Measurements from ENCODE around the gene GPC3. TPM values are rescaled to one million over a fixed set of nuclear protein-coding genes. Genes with fewer than 3 reads are reported as not detected.

GPC3 gene
- total RNA-seq, 1 donor from 2014 or later: 0.26 TPM

DNA sequence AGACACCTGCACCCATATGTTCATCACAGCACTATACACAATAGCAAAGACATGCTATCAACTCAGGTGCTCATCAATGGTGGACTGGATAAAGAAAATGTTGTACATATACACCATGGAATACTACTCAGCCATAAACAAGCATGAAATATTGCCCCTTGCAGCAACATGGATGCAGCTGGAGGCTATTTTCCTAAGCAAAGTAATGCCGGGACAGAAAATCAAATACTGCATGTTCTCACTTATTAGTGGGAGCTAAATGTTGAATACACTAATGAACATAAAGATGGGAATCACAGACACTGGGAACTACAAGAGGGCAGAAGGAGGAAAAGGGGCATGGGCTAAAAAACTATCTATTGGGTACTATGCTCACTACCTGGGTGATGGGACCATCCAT, 278.5 kb downstream of the GPC3 start:
- FAIRE-seq (no peak), DNase-seq (ENCODE audit: low read depth) (no peak)
- no peaks in the 10 kb centered on the region for H3K27me3 ChIP-seq (ENCODE audit: control insufficient read depth, insufficient read depth, low read length)
- H3K36me3 ChIP-seq (ENCODE audit: control insufficient read depth, insufficient read depth, low read length): no peaks in the 10 kb centered on the region
- TF ChIP-seq, protein P1, sequence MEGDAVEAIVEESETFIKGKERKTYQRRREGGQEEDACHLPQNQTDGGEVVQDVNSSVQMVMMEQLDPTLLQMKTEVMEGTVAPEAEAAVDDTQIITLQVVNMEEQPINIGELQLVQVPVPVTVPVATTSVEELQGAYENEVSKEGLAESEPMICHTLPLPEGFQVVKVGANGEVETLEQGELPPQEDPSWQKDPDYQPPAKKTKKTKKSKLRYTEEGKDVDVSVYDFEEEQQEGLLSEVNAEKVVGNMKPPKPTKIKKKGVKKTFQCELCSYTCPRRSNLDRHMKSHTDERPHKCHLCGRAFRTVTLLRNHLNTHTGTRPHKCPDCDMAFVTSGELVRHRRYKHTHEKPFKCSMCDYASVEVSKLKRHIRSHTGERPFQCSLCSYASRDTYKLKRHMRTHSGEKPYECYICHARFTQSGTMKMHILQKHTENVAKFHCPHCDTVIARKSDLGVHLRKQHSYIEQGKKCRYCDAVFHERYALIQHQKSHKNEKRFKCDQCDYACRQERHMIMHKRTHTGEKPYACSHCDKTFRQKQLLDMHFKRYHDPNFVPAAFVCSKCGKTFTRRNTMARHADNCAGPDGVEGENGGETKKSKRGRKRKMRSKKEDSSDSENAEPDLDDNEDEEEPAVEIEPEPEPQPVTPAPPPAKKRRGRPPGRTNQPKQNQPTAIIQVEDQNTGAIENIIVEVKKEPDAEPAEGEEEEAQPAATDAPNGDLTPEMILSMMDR (IDR thresholded peaks at IDR 0.05; ENCODE audit: insufficient read depth, low read length, severe bottlenecking): no peak
- no peak overlapping the region for H3K4me3 ChIP-seq (ENCODE audit: low read depth, low read length)

DNA sequence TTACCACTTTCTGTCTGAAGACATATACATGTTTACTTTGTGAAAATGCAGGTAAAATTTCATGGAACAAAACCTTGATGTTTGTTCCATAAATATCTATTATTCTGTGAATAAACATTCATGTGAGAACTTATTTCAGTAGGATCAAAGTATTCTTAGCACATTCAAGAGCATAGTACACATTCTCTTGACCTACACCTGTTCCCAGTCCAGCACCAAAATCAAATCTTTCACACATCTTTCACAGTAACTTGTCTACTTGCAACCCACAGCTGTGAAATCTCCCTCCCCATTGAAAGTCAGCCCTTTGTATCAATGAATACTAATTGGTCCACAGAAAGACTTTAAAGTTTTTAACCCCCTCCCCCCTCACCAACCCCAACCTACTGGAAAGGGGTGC, 283.2 kb downstream of the GPC3 start:
- no peak for FAIRE-seq
- no peak overlapping the region for H3K4me3 ChIP-seq (ENCODE audit: low read depth, low read length)
- H3K36me3 ChIP-seq (ENCODE audit: control insufficient read depth, insufficient read depth, low read length): no peaks in the 10 kb centered on the region
- TF ChIP-seq, protein P1 (IDR thresholded peaks at IDR 0.05; ENCODE audit: insufficient read depth, low read length, severe bottlenecking): no peak
- no peaks in the 10 kb centered on the region for H3K27me3 ChIP-seq (ENCODE audit: control insufficient read depth, insufficient read depth, low read length)
- DNase-seq (ENCODE audit: low read depth): no peak

DNA sequence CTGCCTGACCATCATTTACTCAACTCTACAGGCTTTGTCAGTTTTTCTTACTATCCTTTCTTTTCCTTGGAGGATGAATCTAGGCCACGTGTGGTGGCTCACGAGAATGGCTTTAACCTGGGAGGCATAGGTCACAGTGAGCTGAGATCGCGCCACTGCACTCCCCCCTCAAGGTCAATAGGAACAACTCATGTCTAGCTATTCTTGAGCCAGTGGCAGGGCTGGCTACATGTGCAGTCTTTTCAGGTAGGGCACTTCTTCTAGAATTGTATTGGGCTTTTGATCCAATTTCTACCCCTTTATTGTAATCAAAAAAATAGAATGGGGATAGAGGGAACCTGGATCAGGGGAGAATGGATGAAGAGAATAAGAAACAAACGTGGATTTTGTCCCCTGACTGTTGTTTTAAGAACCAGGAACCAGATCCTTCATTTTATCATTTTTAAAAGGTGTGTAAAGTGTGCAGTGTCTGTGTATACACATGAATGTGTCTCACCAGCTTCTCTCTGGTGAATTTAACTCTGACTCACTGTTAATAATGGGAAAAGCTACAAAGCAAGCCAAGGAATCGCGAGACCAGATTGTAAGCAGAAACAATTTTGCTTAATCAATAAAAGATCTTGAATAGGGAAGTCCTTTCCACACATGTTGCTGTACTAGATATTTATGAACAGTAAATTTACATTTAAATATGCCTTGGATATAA, 286.2 kb downstream of the GPC3 start:
- DNase-seq (ENCODE audit: low read depth): no peak
- TF ChIP-seq, protein P1 (IDR thresholded peaks at IDR 0.05; ENCODE audit: insufficient read depth, low read length, severe bottlenecking): no peak
- Histone ChIP-seq H3K36me3 (ENCODE audit: control insufficient read depth, insufficient read depth, low read length) (no peaks in the 10 kb centered on the region), H3K27me3 (ENCODE audit: control insufficient read depth, insufficient read depth, low read length) (no peaks in the 10 kb centered on the region), H3K4me3 (ENCODE audit: low read depth, low read length) (no peak overlapping the region)
- FAIRE-seq: no peak

DNA sequence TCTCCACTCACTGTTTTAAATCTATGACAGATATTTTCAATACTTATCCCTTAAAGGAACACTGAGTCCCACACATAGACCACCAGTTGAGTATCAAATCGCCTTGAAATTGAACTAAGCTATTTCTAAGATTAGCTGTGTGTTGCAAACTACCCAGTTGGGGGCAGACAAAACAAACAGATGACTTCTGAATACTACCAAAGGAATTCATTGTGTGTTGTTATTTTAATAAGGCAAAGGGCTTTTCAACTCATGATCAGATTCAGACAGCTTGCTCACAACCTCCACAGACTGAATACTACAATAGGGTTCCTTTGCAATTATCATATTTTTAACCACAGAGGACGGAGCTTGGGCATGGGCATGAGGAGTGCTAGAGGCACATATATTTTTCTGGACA, 287.1 kb downstream of the GPC3 start:
- no peak for FAIRE-seq
- H3K4me3 ChIP-seq (ENCODE audit: low read depth, low read length): no peak overlapping the region
- H3K36me3 ChIP-seq (ENCODE audit: control insufficient read depth, insufficient read depth, low read length): no peaks in the 10 kb centered on the region
- TF ChIP-seq, protein P1 (IDR thresholded peaks at IDR 0.05; ENCODE audit: insufficient read depth, low read length, severe bottlenecking): no peak
- no peaks in the 10 kb centered on the region for H3K27me3 ChIP-seq (ENCODE audit: control insufficient read depth, insufficient read depth, low read length)
- peak; percentile 39 for DNase-seq (ENCODE audit: low read depth)

DNA sequence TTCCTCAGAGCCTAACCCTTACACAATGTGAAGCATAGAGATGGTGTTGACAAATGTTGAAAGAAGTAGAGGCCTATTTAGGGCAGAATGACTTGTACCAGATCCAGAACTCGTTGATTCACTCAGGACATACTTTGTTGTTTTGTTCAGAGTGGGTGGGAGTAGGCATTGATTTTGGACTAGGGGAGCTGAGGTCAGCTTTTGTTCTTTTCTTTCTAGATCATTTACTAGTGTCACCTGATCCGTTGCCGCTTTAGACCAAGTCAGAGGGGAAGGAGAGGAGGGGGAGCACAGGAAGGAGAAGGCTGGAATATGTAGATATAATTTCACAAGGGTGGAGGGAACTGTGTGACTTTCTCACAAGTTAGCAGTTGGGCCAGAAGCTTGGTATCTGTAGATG, 287.7 kb downstream of the GPC3 start:
- FAIRE-seq: peak; percentile 70
- H3K36me3 ChIP-seq (ENCODE audit: control insufficient read depth, insufficient read depth, low read length): no peaks in the 10 kb centered on the region
- H3K4me3 ChIP-seq (ENCODE audit: low read depth, low read length): no peak overlapping the region
- TF ChIP-seq, protein P1 (IDR thresholded peaks at IDR 0.05; ENCODE audit: insufficient read depth, low read length, severe bottlenecking): no peak
- peak; percentile 4 for DNase-seq (ENCODE audit: low read depth)
- no peaks in the 10 kb centered on the region for H3K27me3 ChIP-seq (ENCODE audit: control insufficient read depth, insufficient read depth, low read length)

Data from bronchial epithelial cell (primary cell).